CD4-positive, alpha-beta T cell treated with Interleukin-2 at 100 ng/mL for 4 hours (primary cell): ENCODE measurements around the gene USP21.

ENCODE experiments used
- DNase-seq: peaks from one replicate; pipeline ENCODE4 v3.0.0-alpha.2; 2020; ENCODE audit warnings: low spot score

USP21 gene

DNA sequence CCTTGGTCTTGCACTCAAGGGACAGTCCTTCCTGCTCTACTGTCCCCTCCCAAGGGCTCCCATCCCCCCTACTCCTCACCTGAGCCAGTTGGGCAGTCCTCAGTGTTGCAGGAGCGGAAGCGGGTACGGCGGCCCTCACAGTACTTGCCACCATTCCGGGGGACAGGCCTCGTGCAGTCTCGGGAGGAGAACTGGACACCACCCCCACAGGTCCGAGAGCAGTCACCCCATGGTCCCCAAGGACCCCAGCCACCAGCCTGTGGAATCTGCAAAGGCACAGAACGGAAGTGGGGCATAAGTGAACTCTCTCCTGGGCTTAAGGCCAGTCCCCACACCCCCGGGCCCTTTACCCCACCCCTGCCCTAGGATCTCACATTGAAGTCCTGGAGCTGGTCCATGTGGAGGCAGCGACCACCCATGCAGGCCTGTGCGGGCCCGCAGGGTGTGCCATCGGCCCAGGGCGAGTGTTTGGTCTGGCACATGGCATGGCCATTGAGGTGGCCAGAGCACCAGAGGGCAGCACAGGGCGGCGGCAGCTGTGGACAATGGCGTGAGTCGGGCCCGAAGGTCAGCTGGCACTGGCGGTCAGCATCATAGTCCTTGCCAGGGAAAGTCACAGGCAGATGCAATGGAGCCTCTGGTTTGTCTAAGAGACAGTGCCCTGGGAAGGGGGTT is 34.4 kb downstream of the USP21 start:
- DNase-seq: no peak

- DNase-seq: no peak
Observed at GRCh38 chr1:161195171-161195570, 35.9 kb downstream of the USP21 start.

GRCh38 chr1:161196111-161196510 is 36.8 kb downstream of the USP21 start:
- DNase-seq: no peak

DNA sequence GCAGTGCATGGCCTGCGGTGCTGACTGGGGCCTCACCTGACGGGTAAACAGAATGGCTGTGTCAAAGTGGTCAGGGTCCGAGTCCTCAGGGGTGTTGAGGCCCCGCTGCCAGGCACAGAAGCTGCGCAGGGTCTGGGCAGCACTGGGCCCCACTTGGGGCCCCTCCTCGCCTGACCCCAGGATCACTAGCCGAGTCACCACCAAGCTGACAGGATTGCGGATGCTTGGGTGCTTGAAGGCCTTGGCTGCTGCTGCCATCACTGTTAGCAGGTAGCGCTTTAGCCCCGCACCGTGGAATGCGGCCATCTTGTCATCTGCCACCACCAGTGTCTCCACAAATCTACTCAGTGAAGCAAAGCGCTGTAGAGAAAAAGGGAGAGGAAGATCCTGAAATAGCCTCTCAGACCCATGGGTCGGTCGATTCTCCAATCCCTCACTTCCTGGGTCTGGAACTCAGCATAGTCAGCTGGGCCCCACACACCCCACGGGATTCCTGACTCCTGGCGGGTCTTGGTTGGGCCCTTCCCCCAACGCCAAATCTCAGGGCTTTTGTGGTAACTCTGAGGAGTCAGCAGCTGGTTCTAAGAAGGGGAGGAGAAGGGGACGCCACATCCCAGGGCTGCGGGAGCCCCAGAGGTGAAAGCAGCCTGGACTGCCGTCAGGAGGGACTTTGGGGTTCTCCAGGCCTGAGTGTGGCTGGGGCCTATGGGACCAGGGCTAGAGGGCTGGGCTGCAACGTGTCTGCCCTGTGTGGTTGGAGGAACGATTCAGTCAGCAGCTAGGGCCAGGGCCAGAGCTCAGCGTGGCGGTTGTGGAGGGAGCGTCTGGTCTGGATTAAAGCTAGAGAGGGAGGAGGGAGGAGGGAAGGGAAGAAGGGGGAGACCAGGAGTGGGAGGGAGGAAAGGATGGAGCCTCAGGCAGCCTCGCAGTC is 37.5 kb downstream of the USP21 start:
- DNase-seq: no peak

DNA sequence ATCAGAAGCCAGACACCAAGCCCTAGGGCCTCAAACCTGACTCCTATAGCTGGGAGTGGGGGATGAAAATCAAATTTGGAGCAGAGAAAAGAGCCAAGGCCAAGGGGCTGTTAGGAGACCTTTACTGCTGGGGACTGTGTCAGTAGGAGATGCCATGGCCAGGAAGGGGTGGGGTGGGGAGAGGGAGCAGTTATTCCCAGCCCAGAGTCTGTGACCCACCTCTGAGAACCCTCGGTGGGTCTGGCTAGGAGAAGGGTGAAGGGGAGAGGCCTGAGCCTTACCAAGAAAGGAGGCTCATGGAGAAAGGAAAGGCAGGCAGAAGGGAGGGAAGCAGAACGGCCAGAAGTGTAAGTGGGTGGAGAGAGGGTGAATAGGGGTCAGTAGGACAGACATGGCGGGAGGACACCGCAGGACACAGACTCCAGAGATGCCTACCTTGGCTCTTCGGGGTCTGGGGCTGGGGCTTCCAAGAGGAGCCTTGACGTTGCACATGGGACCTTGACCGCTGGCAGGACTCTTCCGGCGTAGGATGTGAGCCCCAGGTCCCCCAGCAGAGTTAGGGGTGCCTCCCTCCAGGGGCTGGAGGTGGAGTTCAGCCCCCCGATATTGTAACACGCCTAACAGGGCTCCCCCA is 38.4 kb downstream of the USP21 start:
- DNase-seq: no peak

DNA sequence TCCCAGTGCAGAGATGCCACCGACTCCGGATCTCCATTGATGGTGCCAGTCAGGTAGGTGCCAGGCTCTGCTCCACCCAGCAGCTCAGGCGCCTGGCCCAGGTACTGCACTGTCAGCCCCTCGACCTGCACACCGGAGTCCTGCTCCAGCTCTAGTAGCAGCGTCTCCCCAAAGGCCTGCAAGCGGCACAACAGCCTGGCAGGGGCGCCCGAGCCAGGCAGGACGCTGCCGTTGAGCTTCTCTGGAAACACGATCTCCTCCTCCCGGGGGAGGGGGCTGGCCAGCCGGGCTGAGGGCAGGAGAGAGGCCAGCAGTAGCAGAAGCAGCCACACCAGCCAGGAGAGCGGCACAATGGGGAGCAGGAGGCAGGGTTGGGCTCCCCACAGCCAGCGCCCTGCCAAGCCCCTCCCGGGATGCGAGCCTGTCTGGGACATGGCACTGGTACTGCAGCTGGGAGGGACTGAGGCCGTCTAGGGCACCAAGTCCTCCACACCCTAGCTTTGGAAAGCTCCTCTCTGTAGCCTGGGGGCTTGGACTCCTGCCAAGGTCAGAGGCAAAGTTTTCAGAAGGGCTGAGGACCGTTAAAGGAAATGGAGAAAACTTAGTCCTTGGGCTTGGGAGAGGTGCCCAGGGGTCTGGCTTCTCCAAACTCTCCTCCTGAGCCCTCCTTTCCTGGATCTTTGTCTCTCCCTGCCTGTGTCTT is 39.0 kb downstream of the USP21 start:
- DNase-seq: no peak

DNA sequence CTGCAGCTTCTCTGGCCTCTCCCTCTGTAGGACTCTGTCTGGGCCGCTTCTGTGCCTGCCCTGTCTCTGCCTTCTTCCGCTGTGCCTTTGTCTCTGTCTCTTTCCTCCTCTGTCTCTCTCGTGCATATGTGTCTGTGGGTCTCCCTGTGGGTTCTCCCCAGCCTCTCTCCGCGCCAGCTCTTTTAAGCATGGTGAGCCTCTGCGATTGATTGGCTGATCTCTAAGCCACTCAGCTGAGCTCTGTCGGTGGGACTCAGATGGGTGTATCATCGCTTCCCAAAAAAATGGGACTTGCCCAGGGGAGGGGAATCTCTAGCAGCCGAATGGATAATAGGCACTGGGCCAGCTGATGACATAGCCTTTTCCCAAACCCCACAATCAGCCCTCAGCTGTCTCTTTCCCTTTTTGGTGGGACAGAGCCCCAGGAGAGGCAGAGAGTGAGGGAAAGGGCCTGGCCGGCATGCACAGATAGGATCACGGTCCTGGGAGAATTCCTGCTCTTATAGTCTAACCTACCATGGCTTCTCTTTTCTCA is 39.7 kb downstream of the USP21 start, which contains the start of gene ADAMTS4:
ADAMTS4 (minus strand) TSS at position 158 of the 535 bp plus-strand sequence. CDS start 427 bp downstream, outside the sequence.
- no peak for DNase-seq

DNA sequence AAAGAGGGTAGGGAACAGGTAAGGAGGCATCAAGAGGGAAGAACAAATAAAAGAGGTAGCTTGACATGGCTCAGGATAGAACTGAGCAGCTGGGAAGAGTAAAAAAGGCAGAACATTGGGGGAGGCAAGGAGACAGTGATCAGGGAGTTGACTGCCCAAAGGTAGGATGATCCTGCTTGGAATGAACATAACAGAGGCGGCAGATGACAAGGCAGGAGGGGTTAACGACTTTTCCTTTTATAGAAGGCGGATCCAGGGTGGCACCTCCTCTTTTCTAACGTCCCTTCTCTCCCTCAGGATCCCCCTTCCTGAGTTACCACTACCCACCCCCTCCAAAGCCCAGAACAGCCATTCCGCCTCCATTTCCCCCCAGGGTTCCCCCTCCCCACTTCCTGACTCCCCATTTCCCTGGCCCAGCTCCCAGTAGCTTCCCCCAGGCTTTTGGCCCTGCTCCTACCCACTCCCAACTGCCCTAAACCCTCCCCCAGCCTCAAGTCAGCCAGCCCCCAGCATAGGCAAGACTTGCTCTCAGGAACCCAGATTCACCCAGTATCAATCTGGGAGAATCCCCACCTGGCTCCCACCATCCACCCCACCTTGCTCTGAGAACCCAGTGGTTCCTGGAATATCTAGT is 40.3 kb downstream of the USP21 start:
- no peak for DNase-seq

GRCh38 chr1:161200421-161200991 is 41.2 kb downstream of the USP21 start:
- peak; percentile 29 for DNase-seq

GRCh38 chr1:161200992-161201835 is 41.9 kb downstream of the USP21 start:
- DNase-seq: no peak

DNA sequence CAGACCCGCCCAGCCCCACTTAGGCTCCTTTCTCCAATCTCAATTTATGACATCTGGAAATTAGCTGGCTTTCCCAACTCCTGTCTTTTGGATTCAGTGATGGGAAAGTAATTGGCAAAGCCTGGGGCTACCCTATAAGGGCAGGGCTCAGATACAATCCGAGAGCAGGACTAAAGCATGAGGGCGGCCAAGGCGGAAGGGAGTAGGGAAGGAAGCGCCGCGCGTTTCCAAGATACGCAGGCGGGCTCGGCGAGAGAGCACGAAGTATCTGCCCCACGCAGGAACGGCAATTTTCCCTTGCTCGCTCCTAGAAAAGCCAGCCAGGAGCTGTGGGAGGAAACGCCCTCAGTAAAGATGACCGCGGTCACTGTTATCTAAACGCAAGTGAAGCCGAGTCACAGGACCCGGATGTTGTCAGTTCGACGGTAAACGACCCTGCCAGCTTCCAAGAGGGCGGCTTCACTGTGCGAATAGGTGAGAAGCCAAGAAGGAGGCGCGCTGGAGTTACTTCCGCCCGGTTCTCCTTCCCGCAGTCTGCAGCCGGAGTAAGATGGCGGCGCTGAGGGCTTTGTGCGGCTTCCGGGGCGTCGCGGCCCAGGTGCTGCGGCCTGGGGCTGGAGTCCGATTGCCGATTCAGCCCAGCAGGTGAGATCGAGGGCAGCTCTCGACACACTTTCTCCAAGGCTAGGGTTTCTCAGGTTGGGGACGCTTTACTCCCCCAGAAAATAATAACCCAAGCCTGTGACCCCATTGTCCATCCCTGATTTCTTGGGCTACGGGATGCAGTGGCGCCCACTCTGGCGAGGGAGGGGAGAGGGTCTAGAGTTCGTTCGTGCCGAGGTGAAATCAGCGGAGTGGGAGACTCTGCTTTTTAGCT is 42.8 kb downstream of the USP21 start, which contains the start of gene NDUFS2:
NDUFS2 (plus strand) TSS at position 532 of the 877 bp plus-strand sequence; CDS start at position 551, 19 bp downstream.
- DNase-seq: peak; percentile 98

DNA sequence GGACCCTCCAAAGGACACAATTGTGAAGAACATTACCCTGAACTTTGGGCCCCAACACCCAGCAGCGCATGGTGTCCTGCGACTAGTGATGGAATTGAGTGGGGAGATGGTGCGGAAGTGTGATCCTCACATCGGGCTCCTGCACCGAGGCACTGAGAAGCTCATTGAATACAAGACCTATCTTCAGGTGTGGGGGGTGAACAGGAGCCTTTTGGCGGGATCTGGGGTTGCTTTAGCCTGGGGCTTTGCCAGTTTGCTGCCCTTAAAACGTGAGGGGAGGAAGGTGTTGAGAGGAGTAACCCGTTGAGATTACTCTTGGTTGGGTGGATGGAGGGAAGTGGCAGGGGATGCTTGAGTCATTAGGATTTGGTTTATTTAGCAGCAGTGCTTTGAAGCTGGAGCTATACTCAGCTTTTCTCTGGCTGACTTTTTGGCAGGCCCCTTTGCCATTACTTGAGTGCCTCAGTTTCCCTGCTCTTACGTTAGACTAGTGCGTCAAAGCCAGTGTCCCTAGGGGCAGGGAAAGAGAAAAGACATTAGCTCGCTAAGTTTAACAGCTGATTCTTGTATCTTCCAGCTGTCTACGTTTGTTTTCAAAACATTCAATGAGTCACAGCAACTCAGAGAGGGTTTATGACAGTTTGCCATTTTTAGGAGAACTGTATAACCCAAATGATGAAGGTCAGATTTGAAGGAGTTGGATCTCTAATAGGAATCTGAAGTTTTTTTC is 47.3 kb downstream of the USP21 start:
- DNase-seq: no peak

DNA sequence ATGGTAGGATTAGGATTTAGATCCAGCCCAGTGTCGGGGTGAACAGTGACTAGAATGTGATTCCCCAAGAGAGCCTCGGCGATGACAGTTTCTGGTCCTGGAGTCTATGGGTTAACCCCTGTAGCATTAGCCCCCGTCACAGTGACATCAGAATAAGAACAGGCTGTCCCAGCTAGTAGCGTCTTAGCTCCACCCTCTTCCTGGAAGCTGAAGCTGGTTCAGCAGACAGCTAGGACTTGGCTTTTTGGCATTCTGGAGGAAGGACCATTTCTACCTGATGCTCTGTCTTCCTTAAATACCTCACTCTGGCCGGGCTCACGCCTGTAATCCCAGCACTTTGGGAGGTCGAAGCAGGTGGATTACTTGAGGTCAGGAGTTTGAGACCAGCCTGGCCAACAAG is 47.9 kb downstream of the USP21 start:
- DNase-seq: no peak

DNA sequence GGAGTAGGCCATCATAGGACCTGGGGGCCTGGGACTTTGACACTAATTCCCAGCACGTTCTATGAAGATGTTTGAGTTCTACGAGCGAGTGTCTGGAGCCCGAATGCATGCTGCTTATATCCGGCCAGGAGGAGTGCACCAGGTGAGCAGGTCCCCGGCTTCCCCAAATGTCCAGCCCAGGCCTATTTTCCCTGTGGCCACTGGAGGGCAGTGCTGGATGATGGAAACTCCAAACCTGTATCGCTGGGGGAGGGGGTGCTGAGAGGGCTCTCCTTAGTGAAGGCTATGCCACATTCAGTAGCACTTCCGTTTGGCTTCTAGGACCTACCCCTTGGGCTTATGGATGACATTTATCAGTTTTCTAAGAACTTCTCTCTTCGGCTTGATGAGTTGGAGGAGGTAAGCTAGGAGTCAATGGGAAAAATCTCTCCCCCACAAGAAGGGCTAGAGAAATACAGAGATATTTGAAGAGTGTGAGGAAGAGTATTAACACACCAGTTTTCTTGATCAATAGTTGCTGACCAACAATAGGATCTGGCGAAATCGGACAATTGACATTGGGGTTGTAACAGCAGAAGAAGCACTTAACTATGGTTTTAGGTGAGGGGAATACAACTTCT is 50.6 kb downstream of the USP21 start:
- peak; percentile 75 for DNase-seq

DNA sequence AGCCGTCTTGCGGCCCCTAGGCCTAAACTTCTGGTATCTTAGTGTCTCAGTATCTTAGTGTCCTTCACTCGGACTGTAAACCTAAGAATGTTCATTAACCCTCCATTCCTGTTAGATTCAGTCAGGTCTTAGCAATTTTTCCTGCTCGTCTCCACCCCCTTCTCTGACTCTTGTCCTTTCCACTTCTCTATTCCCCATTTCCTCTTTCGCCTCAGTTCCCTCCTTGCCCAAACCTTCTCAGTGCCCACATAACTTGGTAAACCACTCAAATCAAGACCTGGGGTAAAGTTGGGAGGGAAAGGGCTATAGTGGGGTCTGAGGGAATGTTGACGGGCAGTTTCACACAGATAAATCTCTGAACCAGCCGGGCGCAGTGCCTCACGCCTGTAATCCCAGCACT is 55.1 kb downstream of the USP21 start:
- DNase-seq: no peak

GRCh38 chr1:161215076-161215475 is 55.8 kb downstream of the USP21 start, which contains the start of gene FCER1G:
FCER1G (plus strand) TSS chr1:161215295; CDS start chr1:161215322, 27 bp downstream.
- DNase-seq: no peak
